A549 (cell line): ENCODE measurements around the gene SIK3. TPM values are rescaled to one million over a fixed set of nuclear protein-coding genes. Genes with fewer than 3 reads are reported as not detected.
"Not testable (repeated sequence)": the region's sequence is repeated elsewhere in the genome, so short reads cannot be mapped to it uniquely, and the experiment has no call there.

ENCODE experiments used
- ATAC-seq, 2 experiments: fragments of 200-7000 bp in 1 of 2; fragments of >200 bp in 1 of 2; cut with Nextera tagmentation in 1 of 2; cut with Tn5 transposase in 1 of 2; 3 replicates each; pipeline versions ENCODE4 v1.8.0 to v1.9.1; 2018 to 2020; ENCODE audit warnings: mild to moderate bottlenecking in 1 of 2, moderate library complexity in 1 of 2
- CTCF ChIA-PET: fragments of 300-600 bp; sonication (Branson Sonifier 250); formaldehyde crosslinking; extraction: SDS; loops from one replicate; lab custom pipeline; 2021; ENCODE audit warnings: antibody characterized with exemption, inconsistent platforms; lab: Yijun Ruan, JAX
- POLR2A ChIA-PET: fragments of 350-600 bp; formaldehyde crosslinking; extraction: SDS; loops from one replicate; lab custom pipeline; 2021; ENCODE audit warnings: antibody characterized with exemption, inconsistent platforms; lab: Yijun Ruan, JAX
- DNase-seq, 2 experiments: peaks; one replicate each; pipeline versions ENCODE4 v3.0.0 to v3.0.0-alpha.2; 2011 to 2016; ENCODE audit warnings: low read depth in 1 of 2, low spot score in 1 of 2
- FAIRE-seq: peaks from 2 replicates; lab custom pipeline; 2011; peaks lifted over from hg19 to GRCh38; lab: Jason Lieb, UNC
- H3K27ac ChIP-seq, 2 experiments: fragments of >200 bp; sonication (Bioruptor Twin); formaldehyde crosslinking; 3 replicates each; pipeline ENCODE4 v1.5.1; 2016 to 2017
- H3K4me1 ChIP-seq: fragments of >200 bp; sonication (Bioruptor Twin); formaldehyde crosslinking; 3 replicates; pipeline ENCODE4 v1.6.1; 2016
- H3K4me2 ChIP-seq: fragments of >200 bp; sonication (Bioruptor Twin); formaldehyde crosslinking; 3 replicates; pipeline ENCODE4 v1.6.1; 2016
- H3K4me3 ChIP-seq: fragments of >200 bp; sonication (Bioruptor Twin); formaldehyde crosslinking; 3 replicates; pipeline ENCODE4 v1.5.1; 2016
- H3K9me3 ChIP-seq: fragments of >200 bp; sonication (Bioruptor Twin); formaldehyde crosslinking; 3 replicates; pipeline ENCODE4 v1.6.1; 2016
- BHLHE40 ChIP-seq: IDR thresholded peaks from 2 replicates; pipeline ENCODE4 v1.6.1; 2012; ENCODE audit warnings: low read depth, low read length, inconsistent platforms
- CBX2 ChIP-seq: fragments of 200-600 bp; sonication (generic); IDR thresholded peaks from 2 replicates; pipeline ENCODE4 v1.6.1; 2016; ENCODE audit warnings: low read depth, mild to moderate bottlenecking, borderline replicate concordance
- CEBPB ChIP-seq, 2 experiments: fragments of >200 bp in 1 of 2; sonication (Bioruptor Twin) in 1 of 2; formaldehyde crosslinking in 1 of 2; IDR thresholded peaks; 2 replicates each; pipeline ENCODE4 v1.6.1; 2012 to 2016
- ELK1 ChIP-seq: fragments of 150-350 bp; IDR thresholded peaks from 2 replicates; pipeline ENCODE4 v1.6.1; 2014; ENCODE audit warnings: low read depth, mild to moderate bottlenecking, low read length
- EP300 ChIP-seq, 2 experiments: fragments of >200 bp; sonication (Bioruptor Twin); formaldehyde crosslinking; IDR thresholded peaks; 2 replicates in 1 of 2; 3 replicates in 1 of 2; pipeline ENCODE4 v1.6.1; 2016 to 2017
- HOXA7 ChIP-seq: fragments of 250-450 bp; sonication (Bioruptor Pico); IDR thresholded peaks from 2 replicates; pipeline ENCODE4 v1.5.0; 2020; ENCODE audit warnings: mild to moderate bottlenecking, moderate library complexity
- KDM5A ChIP-seq: fragments of 200-600 bp; sonication (generic); IDR thresholded peaks from 2 replicates; pipeline ENCODE4 v1.6.1; 2016; ENCODE audit warnings: antibody characterized with exemption, mild to moderate bottlenecking
- NR3C1 ChIP-seq: fragments of >200 bp; sonication (Bioruptor Twin); formaldehyde crosslinking; IDR thresholded peaks from 3 replicates; pipeline ENCODE4 v1.6.1; 2017
- RCOR1 ChIP-seq: fragments of 150-350 bp; IDR thresholded peaks from 2 replicates; pipeline ENCODE4 v1.6.1; 2014; ENCODE audit warnings: antibody characterized with exemption, low read length, low read depth
- REST ChIP-seq: fragments of 200-600 bp; sonication (generic); IDR thresholded peaks from 2 replicates; pipeline ENCODE4 v1.6.1; 2016; ENCODE audit warnings: antibody characterized with exemption, mild to moderate bottlenecking, moderate library complexity
- RFX5 ChIP-seq: fragments of 450-650 bp; IDR thresholded peaks from 2 replicates; pipeline ENCODE4 v1.7.1; 2014; ENCODE audit warnings: antibody characterized with exemption, mild to moderate bottlenecking, moderate library complexity
- RNF2 ChIP-seq: fragments of 200-600 bp; sonication (generic); IDR thresholded peaks from 2 replicates; pipeline ENCODE4 v1.6.1; 2016; ENCODE audit warnings: low read depth, mild to moderate bottlenecking, antibody characterized with exemption, moderate library complexity, borderline replicate concordance
- SREBF2 ChIP-seq: fragments of 450-650 bp; IDR thresholded peaks from 2 replicates; pipeline ENCODE4 v1.6.1; 2014; ENCODE audit warnings: mild to moderate bottlenecking, moderate library complexity
- TFCP2L1 ChIP-seq: fragments of 250-450 bp; sonication (Bioruptor Pico); IDR thresholded peaks from 2 replicates; pipeline ENCODE4 v1.5.0; 2021; ENCODE audit warnings: mild to moderate bottlenecking
- TP53 ChIP-seq: fragments of 250-450 bp; sonication (Bioruptor Pico); IDR thresholded peaks from 2 replicates; pipeline ENCODE4 v1.5.0; 2021; ENCODE audit warnings: mild to moderate bottlenecking, moderate library complexity
- USF2 ChIP-seq: fragments of 450-650 bp; IDR thresholded peaks from 2 replicates; pipeline ENCODE4 v1.6.1; 2014; ENCODE audit warnings: antibody characterized with exemption
- ZNF302 ChIP-seq: fragments of 250-450 bp; sonication (Bioruptor Pico); IDR thresholded peaks from 2 replicates; pipeline ENCODE4 v1.9.0; 2021; ENCODE audit warnings: inconsistent platforms, mild to moderate bottlenecking, moderate library complexity
- WGBS: methylation state at CpG from one replicate; pipeline ENCODE4 v1.1.6; 2017; ENCODE audit errors: missing lambda C conversion rate; 5-methylcytosine and 5-hydroxymethylcytosine counted together
- polyA plus RNA-seq, 4 experiments: library from polyadenylated mRNA; depleted of rRNA in 3 of 4; stranded (reverse); fragments of >200 nt; fragmentation: RNase III in 1 of 4; extraction: RNeasy Plus Mini Kit Qiagen cat#74134 plus additional on column Dnase treatment in 1 of 4; gene quantifications; 2 replicates in 3 of 4; 3 replicates in 1 of 4; pipeline ENCODE4 v1.2.3, GENCODE V29; 2011 to 2017

SIK3 gene
- polyA plus RNA-seq, 2 of the 4 experiments (the other 2 are of a cell fraction) = 8.2 to 9.0 TPM

DNA sequence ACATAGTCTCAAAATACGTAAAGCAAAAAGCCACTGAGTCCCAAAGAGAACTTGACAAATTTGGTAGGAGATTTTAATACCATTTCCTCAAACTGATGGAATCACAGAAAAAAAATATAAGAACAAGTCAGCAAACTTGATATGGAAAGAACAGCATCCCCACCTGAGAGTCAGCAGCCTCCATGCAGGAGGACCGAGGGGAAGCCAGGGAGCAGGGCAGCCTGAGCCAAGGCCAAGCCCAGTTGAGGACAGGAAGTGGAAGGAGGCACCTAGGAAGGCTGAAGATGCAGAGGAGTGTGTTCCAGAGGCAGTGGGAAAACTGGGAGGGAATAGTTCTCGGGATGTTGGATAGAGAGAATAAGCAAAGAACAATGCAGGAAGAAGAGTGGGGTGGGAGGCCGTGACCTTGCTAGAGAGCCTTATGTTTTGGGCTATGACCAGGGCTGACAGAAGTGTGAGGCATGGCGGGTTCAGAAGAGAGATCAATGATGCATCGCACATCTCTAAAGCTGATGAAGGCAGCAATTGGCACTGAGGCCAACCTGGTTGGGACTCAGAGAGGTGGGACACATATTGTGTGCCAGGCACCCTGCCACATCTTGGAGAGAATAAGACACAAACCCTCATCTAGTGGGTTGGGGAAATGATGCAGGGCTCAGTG is 290.5 kb downstream of the SIK3 start:
- no peaks in the 10 kb centered on the region for H3K9me3 ChIP-seq
- POLR2A ChIA-PET = no interaction called here
- no peak overlapping the region; a peak in 1 of 6 replicates for H3K27ac ChIP-seq
- ATAC-seq = no peak
- H3K4me1 ChIP-seq = peaks cover 7% of the 10 kb centered on the region; the same call in 1 of the 3 replicates
- WGBS = 76% methylated on average over 6 of the region's 6 CpGs
- DNase-seq = no peak
- H3K4me3 ChIP-seq = no peak overlapping the region
- H3K4me2 ChIP-seq = no peak overlapping the region
- FAIRE-seq = no peak
- CTCF ChIA-PET = interaction anchor here (0.6 to 1.5 kb wide), 3 partner anchors 14 to 298 kb away, joined by 3 to 5 read pairs (median 5); partner anchors contain the start of gene APOA5
- TF ChIP-seq KDM5A = no peak
- no peak for TF ChIP-seq EP300 (IDR thresholded peaks at IDR 0.05)
- no peak for TF ChIP-seq CBX2
- no peak for TF ChIP-seq HOXA7 (CRISPR knock-in tag)
- no peak for TF ChIP-seq USF2
- TF ChIP-seq NR3C1 = no peak
- no peak for TF ChIP-seq REST
- TF ChIP-seq TP53 = no peak
- TF ChIP-seq RFX5 = no peak
- no peak for TF ChIP-seq BHLHE40
- TF ChIP-seq SREBF2 = no peak
- TF ChIP-seq ZNF302 (CRISPR knock-in tag) = no peak
- TF ChIP-seq RNF2 = no peak
- TF ChIP-seq, all 56 proteins: peak for 0

GRCh38 chr11:116804001-116804400 is 294.2 kb downstream of the SIK3 start:
- CTCF ChIA-PET = interaction anchor here (1.2 kb wide), 1 partner anchor 13 kb away, joined by 3 read pairs; the partner anchor contains the start of gene APOA5
- FAIRE-seq = no peak
- ATAC-seq = no peak
- no peaks in the 10 kb centered on the region for H3K9me3 ChIP-seq
- WGBS = 27% methylated on average over 3 of the region's 3 CpGs
- no peak overlapping the region for H3K4me2 ChIP-seq
- TF ChIP-seq TFCP2L1 (CRISPR knock-in tag) = no peak
- TF ChIP-seq CEBPB (IDR thresholded peaks at IDR 0.05) = no peak
- TF ChIP-seq RCOR1 = no peak
- no peak for TF ChIP-seq ELK1
- no peak for DNase-seq
- H3K4me1 ChIP-seq = peaks cover 5% of the 10 kb centered on the region; the same call in 1 of the 3 replicates
- POLR2A ChIA-PET = no interaction called here
- H3K27ac ChIP-seq = no peak overlapping the region
- no peak overlapping the region for H3K4me3 ChIP-seq

DNA sequence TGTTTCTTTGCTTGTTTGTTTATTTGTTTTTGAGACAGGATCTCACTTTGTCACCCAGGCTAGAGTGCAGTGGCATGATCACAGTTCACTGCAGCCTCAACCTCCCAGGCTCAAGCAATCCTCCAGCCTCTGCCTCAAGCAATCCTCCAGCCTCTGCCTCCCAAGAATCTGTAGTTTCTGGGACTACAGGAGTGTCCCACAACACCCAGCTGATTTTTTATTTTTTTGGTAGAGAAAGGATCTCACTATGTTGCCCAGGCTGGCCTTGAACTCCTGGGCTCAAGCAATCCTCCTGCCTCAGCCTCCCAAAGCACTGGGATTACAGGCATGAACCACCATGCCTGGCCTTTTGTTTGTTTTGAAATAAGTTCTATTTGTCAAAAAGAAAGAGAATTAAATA is 296.6 kb downstream of the SIK3 start:
- H3K4me2 ChIP-seq, FAIRE-seq, H3K4me3 ChIP-seq, H3K4me1 ChIP-seq, ATAC-seq, H3K9me3 ChIP-seq, POLR2A ChIA-PET, DNase-seq, H3K27ac ChIP-seq: not testable (repeated sequence)
- CTCF ChIA-PET = interaction anchor here (1.0 to 1.4 kb wide), 2 partner anchors 11 to 12 kb away, joined by 3 to 5 read pairs; partner anchors contain the start of gene APOA5
